ENCODE data around the gene INPP4A. TPM values are rescaled to one million over a fixed set of nuclear protein-coding genes. Genes with fewer than 3 reads are reported as not detected.
A peak's percentile ranks its signal among the peaks of the same experiment; 100 is the strongest.

INPP4A gene
- total and polyA plus RNA-seq, 9 of the 15 experiments (the other 6 are each of a cell fraction or from before 2014, with no cell fraction given) = 1.8 to 15.7 (median 8.3) TPM

DNA sequence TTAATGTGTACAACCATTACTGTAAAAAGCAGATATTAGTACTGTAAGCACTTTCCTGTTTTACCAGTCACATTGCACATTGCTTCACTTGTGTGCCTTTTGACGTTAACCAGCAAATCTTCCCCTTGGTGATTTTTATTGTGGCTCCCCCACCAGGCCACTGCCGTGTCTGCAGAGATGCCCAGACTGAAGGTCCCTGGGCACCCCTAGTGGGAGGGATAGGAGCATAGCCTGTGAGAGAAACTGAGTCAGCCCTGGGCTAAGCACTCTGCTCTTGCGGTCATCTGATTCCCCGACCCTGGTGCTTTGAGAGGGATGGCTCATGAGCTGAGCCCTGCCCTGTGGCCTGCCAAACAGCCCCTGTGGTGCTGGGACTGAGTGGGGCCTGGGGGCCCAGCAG is 73.4 kb downstream of the INPP4A start:
- Histone ChIP-seq H3K9me1 (ENCODE audit: control insufficient read depth, insufficient read depth, low read length) (no peaks in the 10 kb centered on the region), H3K9me3 (replicated peaks; ENCODE audit: control insufficient read depth, insufficient read depth, low read depth, low read length) (no peaks in the 10 kb centered on the region), H3K79me2 (ENCODE audit: control insufficient read depth, insufficient read depth, low read length) (no peaks in the 10 kb centered on the region), H3K4me1 (replicated peaks in 1 of 2; ENCODE audit: control insufficient read depth in 2 of 2, insufficient read depth in 2 of 2, low read length in 2 of 2) (peaks cover 11 to 20% of the 10 kb centered on the region in 2 experiments; a peak in 4 of 5 replicates), H2AFZ (ENCODE audit: low read depth, low read length) (no peak overlapping the region), H3K4me2 (ENCODE audit: insufficient read depth, low read length) (no peak overlapping the region), H3K27me3 (ENCODE audit: control insufficient read depth in 2 of 2, insufficient read depth in 2 of 2, low read length in 2 of 2) (no peaks in the 10 kb centered on the region), H3K4me3 (no peak overlapping the region), H3K27ac (ENCODE audit: extremely low read depth, low read depth, low read length) (no peak overlapping the region), H3K36me3 (ENCODE audit: control insufficient read depth, insufficient read depth, low read length) (peaks cover 15% of the 10 kb centered on the region; the same call in 2 of the 3 replicates), H3K9ac (ENCODE audit: insufficient read depth in 1 of 2, low read depth in 2 of 2, low read length in 2 of 2) (no peak overlapping the region; a peak in 1 of 4 replicates), H4K20me1 (replicated peaks; ENCODE audit: control insufficient read depth, insufficient read depth, low read length) (no peaks in the 10 kb centered on the region)
- in situ Hi-C loops (cut with MboI) (no loop called here), intact Hi-C loops (cut with micrococcal nuclease) (loop anchor here (1.0 kb wide), 1 partner anchor 105 kb away; no protein-coding TSS in a partner anchor)
- ATAC-seq (peak; percentile 80), FAIRE-seq (peak; percentile 71), DNase-seq (ENCODE audit: extremely low read depth in 1 of 4, low spot score in 3 of 4) (peak; percentile 44 to 64 (median 54))
- 49% methylated on average over 4 of the region's 4 CpGs for WGBS (ENCODE audit: insufficient coverage, low coverage, missing lambda C conversion rate)
- BruUV-seq (replicated peaks) = no TSS peak
- POLR2A ChIA-PET = interaction anchor here (0.8 kb wide), 1 partner anchor 10 kb away, joined by 3 read pairs; no protein-coding TSS in a partner anchor
- CTCF ChIA-PET (ENCODE audit: low intra/inter-chr PET ratio) = interaction anchor here (0.8 to 1.1 kb wide), 2 partner anchors 106 to 207 kb away, joined by 3 to 4 read pairs; no protein-coding TSS in a partner anchor
- TF ChIP-seq SMC3 (conservative IDR thresholded peaks at IDR 0.05; ENCODE audit: insufficient read depth, low read depth, low read length) (0 out of 2 replicates have a peak, but pooled peaks have one; percentile 16), KLF1 (tag; IDR thresholded peaks at IDR 0.05) (no peak), MCM3 (IDR thresholded peaks at IDR 0.05) (no peak), BCOR (IDR thresholded peaks at IDR 0.05) (peak; percentile 23; the same call in 1 of the 2 replicates), CBX3 (IDR thresholded peaks at IDR 0.05; ENCODE audit: borderline replicate concordance in 1 of 2, low read length in 2 of 2) (no peak), RBM25 (IDR thresholded peaks at IDR 0.05; ENCODE audit: low read depth, low read length, severe bottlenecking) (no peak), RAD21 (CRISPR knock-in tag; conservative IDR thresholded peaks at IDR 0.05 in 1 of 2, IDR thresholded peaks at IDR 0.05 in 1 of 2) (peak in 1 of 2 experiments; percentile 75; a peak in 2 of 4 replicates), NFATC3 (IDR thresholded peaks at IDR 0.05) (no peak)
- TF ChIP-seq, protein P1, sequence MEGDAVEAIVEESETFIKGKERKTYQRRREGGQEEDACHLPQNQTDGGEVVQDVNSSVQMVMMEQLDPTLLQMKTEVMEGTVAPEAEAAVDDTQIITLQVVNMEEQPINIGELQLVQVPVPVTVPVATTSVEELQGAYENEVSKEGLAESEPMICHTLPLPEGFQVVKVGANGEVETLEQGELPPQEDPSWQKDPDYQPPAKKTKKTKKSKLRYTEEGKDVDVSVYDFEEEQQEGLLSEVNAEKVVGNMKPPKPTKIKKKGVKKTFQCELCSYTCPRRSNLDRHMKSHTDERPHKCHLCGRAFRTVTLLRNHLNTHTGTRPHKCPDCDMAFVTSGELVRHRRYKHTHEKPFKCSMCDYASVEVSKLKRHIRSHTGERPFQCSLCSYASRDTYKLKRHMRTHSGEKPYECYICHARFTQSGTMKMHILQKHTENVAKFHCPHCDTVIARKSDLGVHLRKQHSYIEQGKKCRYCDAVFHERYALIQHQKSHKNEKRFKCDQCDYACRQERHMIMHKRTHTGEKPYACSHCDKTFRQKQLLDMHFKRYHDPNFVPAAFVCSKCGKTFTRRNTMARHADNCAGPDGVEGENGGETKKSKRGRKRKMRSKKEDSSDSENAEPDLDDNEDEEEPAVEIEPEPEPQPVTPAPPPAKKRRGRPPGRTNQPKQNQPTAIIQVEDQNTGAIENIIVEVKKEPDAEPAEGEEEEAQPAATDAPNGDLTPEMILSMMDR (IDR thresholded peaks at IDR 0.05 in 2 of 3, conservative IDR thresholded peaks at IDR 0.05 in 1 of 3; ENCODE audit: insufficient read depth in 2 of 3, low read depth in 1 of 3, low read length in 3 of 3) = peak; percentile 70 to 98 (median 97)
- TF ChIP-seq, protein P2, sequence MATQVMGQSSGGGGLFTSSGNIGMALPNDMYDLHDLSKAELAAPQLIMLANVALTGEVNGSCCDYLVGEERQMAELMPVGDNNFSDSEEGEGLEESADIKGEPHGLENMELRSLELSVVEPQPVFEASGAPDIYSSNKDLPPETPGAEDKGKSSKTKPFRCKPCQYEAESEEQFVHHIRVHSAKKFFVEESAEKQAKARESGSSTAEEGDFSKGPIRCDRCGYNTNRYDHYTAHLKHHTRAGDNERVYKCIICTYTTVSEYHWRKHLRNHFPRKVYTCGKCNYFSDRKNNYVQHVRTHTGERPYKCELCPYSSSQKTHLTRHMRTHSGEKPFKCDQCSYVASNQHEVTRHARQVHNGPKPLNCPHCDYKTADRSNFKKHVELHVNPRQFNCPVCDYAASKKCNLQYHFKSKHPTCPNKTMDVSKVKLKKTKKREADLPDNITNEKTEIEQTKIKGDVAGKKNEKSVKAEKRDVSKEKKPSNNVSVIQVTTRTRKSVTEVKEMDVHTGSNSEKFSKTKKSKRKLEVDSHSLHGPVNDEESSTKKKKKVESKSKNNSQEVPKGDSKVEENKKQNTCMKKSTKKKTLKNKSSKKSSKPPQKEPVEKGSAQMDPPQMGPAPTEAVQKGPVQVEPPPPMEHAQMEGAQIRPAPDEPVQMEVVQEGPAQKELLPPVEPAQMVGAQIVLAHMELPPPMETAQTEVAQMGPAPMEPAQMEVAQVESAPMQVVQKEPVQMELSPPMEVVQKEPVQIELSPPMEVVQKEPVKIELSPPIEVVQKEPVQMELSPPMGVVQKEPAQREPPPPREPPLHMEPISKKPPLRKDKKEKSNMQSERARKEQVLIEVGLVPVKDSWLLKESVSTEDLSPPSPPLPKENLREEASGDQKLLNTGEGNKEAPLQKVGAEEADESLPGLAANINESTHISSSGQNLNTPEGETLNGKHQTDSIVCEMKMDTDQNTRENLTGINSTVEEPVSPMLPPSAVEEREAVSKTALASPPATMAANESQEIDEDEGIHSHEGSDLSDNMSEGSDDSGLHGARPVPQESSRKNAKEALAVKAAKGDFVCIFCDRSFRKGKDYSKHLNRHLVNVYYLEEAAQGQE (IDR thresholded peaks at IDR 0.05; ENCODE audit: borderline replicate concordance) = peak; percentile 58; the same call in 1 of the 2 replicates
- TF ChIP-seq, protein P2 (CRISPR knock-in tag; IDR thresholded peaks at IDR 0.05; ENCODE audit: low read depth) = no peak
